Upper lobe of right lung (tissue), 1 donor: ENCODE data around the gene IGFL4. TPM values are rescaled to one million over a fixed set of nuclear protein-coding genes. Genes with fewer than 3 reads are reported as not detected.

Source experiments
- ATAC-seq: fragments of 200-7000 bp; cut with Tn5 transposase; one replicate; pipeline ENCODE4 v1.9.1; 2020; ENCODE audit warnings: mild to moderate bottlenecking, moderate library complexity
- DNase-seq: peaks from one replicate; pipeline ENCODE4 v3.0.0-alpha.2; 2020
- H3K27ac ChIP-seq: fragments of 200-600 bp; one replicate; pipeline ENCODE4 v1.8.0; 2022
- H3K27me3 ChIP-seq: fragments of 200-600 bp; one replicate; pipeline ENCODE4 v1.8.0; 2022; ENCODE audit warnings: mild to moderate bottlenecking
- H3K36me3 ChIP-seq: fragments of 200-600 bp; one replicate; pipeline ENCODE4 v1.8.0; 2022
- H3K4me1 ChIP-seq: fragments of 200-600 bp; one replicate; pipeline ENCODE4 v1.8.0; 2022
- H3K4me3 ChIP-seq: fragments of 200-600 bp; one replicate; pipeline ENCODE4 v1.8.0; 2022; ENCODE audit warnings: mild to moderate bottlenecking
- H3K9me3 ChIP-seq: fragments of 200-600 bp; one replicate; pipeline ENCODE4 v1.8.0; 2022
- CTCF ChIP-seq: fragments of 200-600 bp; IDR thresholded peaks from one replicate; pipeline ENCODE4 v1.8.0; 2022; ENCODE audit warnings: antibody characterized with exemption
- intact Hi-C: fragments of 100-400 bp; cut with DNase I; formaldehyde crosslinking; loops from one replicate; pipeline ENCODE4 v1.11.0; 2022
- total RNA-seq: library from RNA; stranded (reverse); fragmentation: NEBNext Ultra II Directional; extraction: Animal tissue kit (Norgen Biotek cat#: 25700); gene quantifications from one replicate; pipeline ENCODE4 v1.2.1, GENCODE V29; 2021
- donor health status: DM: no; HTN: yes; CAD: no; lungs with severe emphysema.

Gene IGFL4
- total RNA-seq, 1 donor from 2014 or later, result not detected

GRCh38 chr19:46002678-46003275, 38.0 kb downstream of the IGFL4 start:
- Histone ChIP-seq H3K4me3 (no peak overlapping the region), H3K36me3 (peaks cover 12% of the 10 kb centered on the region), H3K27me3 (no peaks in the 10 kb centered on the region), H3K4me1 (no peaks in the 10 kb centered on the region), H3K9me3 (no peaks in the 10 kb centered on the region), H3K27ac (no peak overlapping the region)
- no peak for ATAC-seq
- no peak for TF ChIP-seq CTCF
- DNase-seq, result no peak
- intact Hi-C loops, result no loop called here

GRCh38 chr19:46000491-46001246, 40.1 kb downstream of the IGFL4 start:
- Histone ChIP-seq H3K27ac (no peak overlapping the region), H3K4me3 (no peak overlapping the region), H3K4me1 (peaks cover 6% of the 10 kb centered on the region), H3K36me3 (peaks cover 4% of the 10 kb centered on the region), H3K9me3 (no peaks in the 10 kb centered on the region), H3K27me3 (no peaks in the 10 kb centered on the region)
- no peak for TF ChIP-seq CTCF
- intact Hi-C loops, result no loop called here
- ATAC-seq (peak; percentile 85), DNase-seq (peak; percentile 83)

- peaks cover 6% of the 10 kb centered on the region for H3K4me1 ChIP-seq
- H3K9me3 ChIP-seq, result no peaks in the 10 kb centered on the region
- no peak for DNase-seq
- H3K27ac ChIP-seq, result no peak overlapping the region
- intact Hi-C loops, result no loop called here
- TF ChIP-seq CTCF, result no peak
- H3K27me3 ChIP-seq, result no peaks in the 10 kb centered on the region
- no peak for ATAC-seq
- no peak overlapping the region for H3K4me3 ChIP-seq
- peaks cover 4% of the 10 kb centered on the region for H3K36me3 ChIP-seq
Measured at GRCh38 chr19:45999653-46000121, 41.1 kb downstream of the IGFL4 start.

GRCh38 chr19:45998834-45999233, 42.0 kb downstream of the IGFL4 start:
- H3K27me3 ChIP-seq, result no peaks in the 10 kb centered on the region
- ATAC-seq (no peak), DNase-seq (no peak)
- H3K27ac ChIP-seq, result no peak overlapping the region
- H3K36me3 ChIP-seq, result peaks cover 4% of the 10 kb centered on the region
- no peaks in the 10 kb centered on the region for H3K9me3 ChIP-seq
- no peak overlapping the region for H3K4me3 ChIP-seq
- intact Hi-C loops, result no loop called here
- peaks cover 11% of the 10 kb centered on the region for H3K4me1 ChIP-seq
- TF ChIP-seq CTCF, result no peak

GRCh38 chr19:45996933-45997332, 43.9 kb downstream of the IGFL4 start:
- Histone ChIP-seq H3K9me3 (no peaks in the 10 kb centered on the region), H3K4me3 (no peak overlapping the region), H3K27me3 (no peaks in the 10 kb centered on the region), H3K4me1 (peaks cover 11% of the 10 kb centered on the region), H3K36me3 (no peaks in the 10 kb centered on the region), H3K27ac (no peak overlapping the region)
- DNase-seq (no peak), ATAC-seq (no peak)
- intact Hi-C loops, result no loop called here
- no peak for TF ChIP-seq CTCF
